NCI-H128 (cell line): Measurements from ENCODE around the gene YPEL1.
"Not testable (repeated sequence)": the region's sequence is repeated elsewhere in the genome, so short reads cannot be mapped to it uniquely, and the experiment has no call there.

Source experiments
- DNase-seq: peaks from one replicate; lab custom pipeline; 2025; ENCODE audit not compliant: unreplicated experiment; lab: John Stamatoyannopoulos, UW

YPEL1 gene

GRCh38 chr22:21700822-21701221 lies 34.8 kb downstream of the YPEL1 start:
- DNase-seq: no peak

GRCh38 chr22:21699643-21700042 lies 36.0 kb downstream of the YPEL1 start:
- DNase-seq: no peak

- no peak for DNase-seq
These were observed 36.9 kb downstream of the YPEL1 start for GRCh38 chr22:21698430-21699329.

GRCh38 chr22:21697880-21698279 lies 37.7 kb downstream of the YPEL1 start:
- DNase-seq: no peak

GRCh38 chr22:21697021-21697771 lies 38.4 kb downstream of the YPEL1 start:
- no peak for DNase-seq

GRCh38 chr22:21696115-21696514 lies 39.5 kb downstream of the YPEL1 start:
- DNase-seq: no peak

- DNase-seq: no peak
These were observed 40.0 kb downstream of the YPEL1 start for GRCh38 chr22:21695430-21696085.

GRCh38 chr22:21694795-21695429 lies 40.7 kb downstream of the YPEL1 start:
- no peak for DNase-seq

GRCh38 chr22:21694394-21694793 lies 41.2 kb downstream of the YPEL1 start:
- no peak for DNase-seq

- DNase-seq: no peak
These were observed 41.6 kb downstream of the YPEL1 start for GRCh38 chr22:21693999-21694341.

- no peak for DNase-seq
These were observed 42.1 kb downstream of the YPEL1 start for GRCh38 chr22:21693333-21693998.

- DNase-seq: not testable (repeated sequence)
These were observed 42.7 kb downstream of the YPEL1 start for GRCh38 chr22:21692856-21693255.

- DNase-seq: no peak
These were observed 43.8 kb downstream of the YPEL1 start for GRCh38 chr22:21691816-21692215.

- DNase-seq: no peak
These were observed 45.2 kb downstream of the YPEL1 start for GRCh38 chr22:21690401-21690801.

GRCh38 chr22:21688706-21689381 lies 46.8 kb downstream of the YPEL1 start:
- DNase-seq: no peak

GRCh38 chr22:21688341-21688705 lies 47.3 kb downstream of the YPEL1 start:
- no peak for DNase-seq

- no peak for DNase-seq
These were observed 47.8 kb downstream of the YPEL1 start for GRCh38 chr22:21687685-21688259.

GRCh38 chr22:21686634-21687393 lies 48.8 kb downstream of the YPEL1 start:
- no peak for DNase-seq

- DNase-seq: no peak
These were observed 49.4 kb downstream of the YPEL1 start for GRCh38 chr22:21686193-21686608.
